Activated CD8-positive, alpha-beta memory T cell treated with anti-CD3 and anti-CD28 coated beads for 48 hours (primary cell): Measurements from ENCODE around the gene CD38.
"Not testable (repeated sequence)": the region's sequence is repeated elsewhere in the genome, so short reads cannot be mapped to it uniquely, and the experiment has no call there.

Source experiments
- DNase-seq, 3 experiments: peaks; one replicate each; pipeline ENCODE4 v3.0.0-alpha.2; 2020; ENCODE audit warnings: low read depth in 2 of 3, low spot score in 2 of 3

Gene CD38

DNA sequence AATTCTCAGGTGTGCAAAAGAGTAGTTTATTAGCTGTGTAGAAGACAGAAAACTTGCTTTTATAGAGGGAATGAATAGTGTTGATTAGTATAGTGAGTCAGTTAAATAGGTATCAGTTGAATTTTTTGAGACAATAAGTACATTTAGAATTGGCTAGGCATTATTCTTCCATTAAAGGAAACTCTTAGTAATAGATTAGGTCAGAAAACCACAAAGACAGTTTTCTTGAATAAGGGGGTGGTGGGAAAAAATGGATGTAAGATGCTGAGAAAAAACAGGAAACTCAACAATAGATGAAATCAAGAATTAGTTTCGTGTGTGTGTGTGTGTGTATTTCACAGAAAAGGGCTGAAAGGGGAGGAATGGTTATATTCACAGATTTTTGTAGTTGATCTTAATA, 16.8 kb downstream of the CD38 start:
- DNase-seq, result no peak

DNA sequence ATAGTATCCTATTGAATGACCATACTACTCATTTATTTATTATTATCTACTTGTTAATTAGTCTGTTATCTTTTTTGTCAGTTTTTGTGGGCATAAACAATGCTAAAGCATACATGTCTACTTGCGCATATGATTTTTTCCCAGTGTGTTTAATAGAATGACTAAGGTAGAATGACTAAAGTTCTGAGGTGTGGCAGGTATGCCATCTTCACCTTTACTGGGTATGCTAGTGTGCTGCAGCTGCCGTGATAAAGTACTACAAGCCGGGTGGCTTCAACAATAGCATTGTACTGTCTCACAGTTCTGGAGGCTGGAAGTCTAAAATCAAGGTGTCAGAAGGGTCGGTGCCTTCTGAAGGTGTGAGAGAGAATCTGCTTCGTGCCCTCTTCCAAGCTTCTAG, 19.2 kb downstream of the CD38 start:
- DNase-seq, result no peak

- DNase-seq, result no peak
Measured at GRCh38 chr4:15799141-15799540, 21.0 kb downstream of the CD38 start.

- DNase-seq, result no peak
Measured at GRCh38 chr4:15799701-15800100, 21.6 kb downstream of the CD38 start.

- not testable (repeated sequence) for DNase-seq
Measured at GRCh38 chr4:15802497-15802896, 24.4 kb downstream of the CD38 start.

- DNase-seq, result no peak
Measured at GRCh38 chr4:15805583-15806517, 27.7 kb downstream of the CD38 start.

- no peak for DNase-seq
Measured at GRCh38 chr4:15809058-15809457, 30.9 kb downstream of the CD38 start.

GRCh38 chr4:15809466-15809865, 31.3 kb downstream of the CD38 start:
- DNase-seq, result no peak

DNA sequence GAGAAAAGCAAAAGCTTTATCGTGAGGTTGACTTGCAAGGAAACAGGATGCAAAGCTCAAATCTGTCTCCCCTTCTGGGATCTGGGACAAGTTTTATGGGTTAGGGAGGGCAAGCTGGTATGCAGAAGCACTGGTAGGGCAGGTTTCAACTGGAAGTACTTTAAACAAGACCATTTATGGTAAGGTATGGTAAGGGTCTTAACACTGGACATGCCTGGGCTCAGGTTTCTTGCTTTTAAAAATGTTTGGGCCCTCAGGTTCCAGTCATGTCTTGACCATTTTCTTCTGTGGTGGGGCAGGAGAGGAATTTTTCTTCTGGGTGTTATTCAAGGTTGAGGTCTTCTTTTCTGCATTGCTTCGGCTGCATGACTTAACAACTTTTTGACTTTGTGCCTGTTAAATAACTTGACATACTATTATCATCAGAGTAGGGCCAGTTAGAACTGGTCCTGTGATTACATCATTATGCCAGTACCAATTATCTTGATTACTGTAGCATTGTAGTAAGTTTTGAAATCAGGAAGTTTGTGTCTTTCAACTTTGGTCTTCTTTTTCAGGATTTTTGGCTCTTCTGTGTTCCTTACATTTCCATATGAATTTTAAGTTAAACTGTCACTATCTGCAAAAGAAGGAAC, 33.7 kb downstream of the CD38 start:
- DNase-seq, result no peak

- no peak for DNase-seq
Measured at GRCh38 chr4:15832523-15833451, 54.7 kb downstream of the CD38 start.

- DNase-seq, result no peak
Measured at GRCh38 chr4:15833801-15834200, 55.7 kb downstream of the CD38 start.

GRCh38 chr4:15836362-15836761, 58.2 kb downstream of the CD38 start:
- DNase-seq, result no peak

GRCh38 chr4:15837591-15837990, 59.5 kb downstream of the CD38 start:
- no peak for DNase-seq

DNA sequence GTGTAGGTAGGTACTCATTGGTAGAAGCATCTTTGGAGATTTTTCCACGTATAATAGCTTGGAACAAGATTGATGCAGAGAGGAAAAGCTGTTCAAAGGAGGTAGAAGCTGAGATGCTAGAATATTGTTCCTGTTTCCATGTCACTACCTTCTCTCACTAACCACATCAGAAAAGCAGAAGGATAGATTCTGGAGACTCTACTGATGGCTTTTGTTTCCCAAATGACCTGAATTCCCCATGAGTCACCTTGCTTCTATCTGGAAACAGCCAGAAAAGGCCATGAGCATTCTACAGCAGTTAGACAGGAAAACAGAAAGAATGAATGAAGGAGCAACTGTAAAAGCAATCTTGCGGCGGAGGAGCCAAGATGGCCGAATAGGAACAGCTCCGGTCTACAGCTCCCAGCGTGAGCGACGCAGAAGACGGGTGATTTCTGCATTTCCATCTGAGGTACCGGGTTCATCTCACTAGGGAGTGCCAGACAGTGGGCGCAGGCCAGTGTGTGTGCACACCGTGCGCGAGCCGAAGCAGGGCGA, 63.1 kb downstream of the CD38 start:
- DNase-seq, result not testable (repeated sequence)

DNA sequence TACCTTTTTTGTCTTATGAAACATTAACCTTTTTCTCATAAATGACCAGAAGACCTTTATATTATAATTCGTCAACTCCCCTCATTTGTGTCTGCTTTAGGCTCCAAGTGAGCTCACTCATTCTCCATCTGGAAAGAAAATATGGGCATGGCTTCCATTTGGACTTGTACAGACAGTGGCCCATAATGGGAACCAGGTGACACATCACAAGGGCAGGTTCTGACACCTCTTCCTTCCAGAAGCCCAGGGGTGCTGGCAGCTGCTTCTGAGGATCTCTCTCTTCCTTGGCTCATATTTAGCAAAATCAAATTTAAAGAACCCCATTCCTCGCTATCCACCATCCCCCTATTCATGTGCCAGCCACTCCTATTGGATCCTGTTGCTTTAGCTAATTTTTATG, 69.6 kb downstream of the CD38 start:
- no peak for DNase-seq

GRCh38 chr4:15848191-15848842, 70.2 kb downstream of the CD38 start:
- no peak for DNase-seq

DNA sequence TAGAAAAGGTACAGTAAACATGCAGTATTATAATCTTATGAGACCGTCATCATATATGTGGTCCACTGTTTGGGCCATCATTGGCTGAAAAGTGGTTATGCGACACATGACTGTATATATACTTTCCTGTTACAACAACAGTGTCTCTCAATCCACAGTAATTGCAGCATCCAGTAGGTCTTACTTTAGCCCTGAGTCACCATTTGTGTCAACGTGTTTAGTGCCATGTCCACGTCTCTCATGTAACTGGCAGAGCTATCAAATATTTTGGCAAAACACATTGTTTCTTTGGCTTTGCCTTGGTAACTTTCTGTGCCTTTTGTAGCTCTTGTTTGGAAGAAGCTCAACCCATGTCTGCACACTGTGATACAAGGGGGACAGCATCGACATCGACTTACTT, 73.8 kb downstream of the CD38 start:
- no peak for DNase-seq

- no peak for DNase-seq
Measured at GRCh38 chr4:15852524-15852923, 74.4 kb downstream of the CD38 start.

GRCh38 chr4:15853345-15853744, 75.2 kb downstream of the CD38 start:
- no peak for DNase-seq

DNA sequence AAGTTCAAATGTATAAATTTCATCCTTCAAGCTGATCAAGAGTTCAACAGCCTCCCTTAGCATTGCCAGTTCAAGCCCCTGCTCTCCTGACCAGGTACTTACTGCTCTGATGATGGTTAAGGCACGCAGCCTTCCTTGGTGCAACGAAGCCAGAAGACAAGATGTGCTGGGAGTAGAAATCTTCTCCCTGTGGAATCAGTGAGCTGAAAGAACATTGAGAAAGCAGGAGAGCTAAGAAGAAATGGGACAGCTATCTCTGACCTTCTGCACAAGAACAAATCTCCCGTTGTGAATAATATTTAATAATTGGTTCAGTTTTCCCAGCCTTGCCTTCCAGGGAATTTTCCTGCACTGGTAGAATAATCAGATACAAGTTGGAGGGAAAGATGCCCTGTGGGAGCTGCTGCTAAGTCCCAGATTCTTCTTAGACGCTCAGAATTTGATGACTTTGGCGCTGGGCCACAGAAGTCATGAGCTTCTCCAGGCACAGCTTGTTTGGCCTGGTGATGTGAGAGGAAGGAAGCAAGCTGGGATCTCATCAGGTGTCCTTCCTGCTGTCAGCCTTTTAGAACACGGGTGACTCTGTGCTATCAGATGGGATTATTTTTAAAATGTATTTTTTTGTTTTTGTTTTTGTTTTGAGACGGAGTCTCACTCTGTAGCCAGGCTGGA, 77.8 kb downstream of the CD38 start:
- no peak for DNase-seq
